HCT116 (cell line): Measurements from ENCODE around the gene C2CD2L.

ENCODE experiments used
- CEBPB ChIP-seq: IDR thresholded peaks from 2 replicates; pipeline ENCODE4 v1.6.1; 2012; ENCODE audit warnings: low read depth
- ELF1 ChIP-seq: IDR thresholded peaks from 2 replicates; pipeline ENCODE4 v1.6.1; 2012; ENCODE audit warnings: low read depth, borderline replicate concordance
- EZH2phosphoT487 ChIP-seq: fragments of 200-600 bp; IDR thresholded peaks from 2 replicates; pipeline ENCODE4 v1.6.1; 2018; ENCODE audit warnings: antibody characterized with exemption, borderline replicate concordance
- POLR2A ChIP-seq: IDR thresholded peaks from 2 replicates; pipeline ENCODE4 v1.7.0; 2011; ENCODE audit warnings: borderline replicate concordance; ENCODE audit not compliant: insufficient read depth, insufficient read length; ENCODE audit errors: extremely low read depth
- POLR2AphosphoS5 ChIP-seq: IDR thresholded peaks from 2 replicates; pipeline ENCODE4 v1.6.1; 2011; ENCODE audit warnings: mild to moderate bottlenecking, low read depth, low read length, moderate library complexity
- TCF7L2 ChIP-seq: IDR thresholded peaks from 2 replicates; pipeline ENCODE4 v1.7.0; 2011; ENCODE audit warnings: borderline replicate concordance, inconsistent platforms; ENCODE audit not compliant: insufficient read depth, insufficient read length; ENCODE audit errors: extremely low read depth
- TF ChIP-seq, protein P1 (sequence below), 3 experiments: fragments of 200-600 bp in 1 of 3; sonication (generic) in 1 of 3; IDR thresholded peaks in 2 of 3; conservative IDR thresholded peaks in 1 of 3; 2 replicates each; pipeline ENCODE4 v1.5.1; 2012 to 2017; ENCODE audit warnings: low read depth in 2 of 3, low read length in 2 of 3, antibody characterized with exemption in 1 of 3, borderline replicate concordance in 1 of 3, control low read depth in 1 of 3, mild to moderate bottlenecking in 1 of 3, mixed read lengths in 1 of 3, mixed run types in 1 of 3, moderate library complexity in 1 of 3; ENCODE audit not compliant: insufficient read depth in 1 of 3
- TF ChIP-seq, protein P2 (sequence below): IDR thresholded peaks from 2 replicates; pipeline ENCODE4 v1.6.1; 2012; ENCODE audit warnings: low read depth

GRCh38 chr11:119152043-119152442 is 44.9 kb downstream of the C2CD2L start:
- TF ChIP-seq, protein P1, sequence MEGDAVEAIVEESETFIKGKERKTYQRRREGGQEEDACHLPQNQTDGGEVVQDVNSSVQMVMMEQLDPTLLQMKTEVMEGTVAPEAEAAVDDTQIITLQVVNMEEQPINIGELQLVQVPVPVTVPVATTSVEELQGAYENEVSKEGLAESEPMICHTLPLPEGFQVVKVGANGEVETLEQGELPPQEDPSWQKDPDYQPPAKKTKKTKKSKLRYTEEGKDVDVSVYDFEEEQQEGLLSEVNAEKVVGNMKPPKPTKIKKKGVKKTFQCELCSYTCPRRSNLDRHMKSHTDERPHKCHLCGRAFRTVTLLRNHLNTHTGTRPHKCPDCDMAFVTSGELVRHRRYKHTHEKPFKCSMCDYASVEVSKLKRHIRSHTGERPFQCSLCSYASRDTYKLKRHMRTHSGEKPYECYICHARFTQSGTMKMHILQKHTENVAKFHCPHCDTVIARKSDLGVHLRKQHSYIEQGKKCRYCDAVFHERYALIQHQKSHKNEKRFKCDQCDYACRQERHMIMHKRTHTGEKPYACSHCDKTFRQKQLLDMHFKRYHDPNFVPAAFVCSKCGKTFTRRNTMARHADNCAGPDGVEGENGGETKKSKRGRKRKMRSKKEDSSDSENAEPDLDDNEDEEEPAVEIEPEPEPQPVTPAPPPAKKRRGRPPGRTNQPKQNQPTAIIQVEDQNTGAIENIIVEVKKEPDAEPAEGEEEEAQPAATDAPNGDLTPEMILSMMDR (IDR thresholded peaks at IDR 0.05 in 2 of 3, conservative IDR thresholded peaks at IDR 0.05 in 1 of 3; ENCODE audit: borderline replicate concordance in 1 of 3, insufficient read depth in 1 of 3, low read depth in 2 of 3, low read length in 2 of 3): no peak
- TF ChIP-seq CEBPB (no peak), ELF1 (no peak), EZH2phosphoT487 (no peak), TCF7L2 (no peak), POLR2A (no peak), POLR2AphosphoS5 (no peak)
- TF ChIP-seq, protein P2, sequence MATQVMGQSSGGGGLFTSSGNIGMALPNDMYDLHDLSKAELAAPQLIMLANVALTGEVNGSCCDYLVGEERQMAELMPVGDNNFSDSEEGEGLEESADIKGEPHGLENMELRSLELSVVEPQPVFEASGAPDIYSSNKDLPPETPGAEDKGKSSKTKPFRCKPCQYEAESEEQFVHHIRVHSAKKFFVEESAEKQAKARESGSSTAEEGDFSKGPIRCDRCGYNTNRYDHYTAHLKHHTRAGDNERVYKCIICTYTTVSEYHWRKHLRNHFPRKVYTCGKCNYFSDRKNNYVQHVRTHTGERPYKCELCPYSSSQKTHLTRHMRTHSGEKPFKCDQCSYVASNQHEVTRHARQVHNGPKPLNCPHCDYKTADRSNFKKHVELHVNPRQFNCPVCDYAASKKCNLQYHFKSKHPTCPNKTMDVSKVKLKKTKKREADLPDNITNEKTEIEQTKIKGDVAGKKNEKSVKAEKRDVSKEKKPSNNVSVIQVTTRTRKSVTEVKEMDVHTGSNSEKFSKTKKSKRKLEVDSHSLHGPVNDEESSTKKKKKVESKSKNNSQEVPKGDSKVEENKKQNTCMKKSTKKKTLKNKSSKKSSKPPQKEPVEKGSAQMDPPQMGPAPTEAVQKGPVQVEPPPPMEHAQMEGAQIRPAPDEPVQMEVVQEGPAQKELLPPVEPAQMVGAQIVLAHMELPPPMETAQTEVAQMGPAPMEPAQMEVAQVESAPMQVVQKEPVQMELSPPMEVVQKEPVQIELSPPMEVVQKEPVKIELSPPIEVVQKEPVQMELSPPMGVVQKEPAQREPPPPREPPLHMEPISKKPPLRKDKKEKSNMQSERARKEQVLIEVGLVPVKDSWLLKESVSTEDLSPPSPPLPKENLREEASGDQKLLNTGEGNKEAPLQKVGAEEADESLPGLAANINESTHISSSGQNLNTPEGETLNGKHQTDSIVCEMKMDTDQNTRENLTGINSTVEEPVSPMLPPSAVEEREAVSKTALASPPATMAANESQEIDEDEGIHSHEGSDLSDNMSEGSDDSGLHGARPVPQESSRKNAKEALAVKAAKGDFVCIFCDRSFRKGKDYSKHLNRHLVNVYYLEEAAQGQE: no peak
